Gastroesophageal sphincter (tissue), 4 donors: ENCODE data around the gene THOC6. TPM values are rescaled to one million over a fixed set of nuclear protein-coding genes. Genes with fewer than 3 reads are reported as not detected.

Experiments
- ATAC-seq: fragments of 150-250 bp; one replicate; pipeline ENCODE4 v1.9.1; 2016; ENCODE audit warnings: mild to moderate bottlenecking, moderate library complexity
- H3K27ac ChIP-seq, 4 donors: fragments of 200-600 bp; sonication (generic) in 3 of 4; 1 replicate in 3 of 4; 2 replicates in 1 of 4; pipeline ENCODE4 v1.5.1; 2016 to 2019
- H3K27me3 ChIP-seq: fragments of 200-600 bp; sonication (generic); one replicate; pipeline ENCODE4 v1.5.1; 2019
- H3K36me3 ChIP-seq, 2 donors: fragments of 200-600 bp; sonication (generic); one replicate each; pipeline ENCODE4 v1.5.1; 2019; ENCODE audit warnings: control low read depth in 1 of 2
- H3K4me1 ChIP-seq, 3 donors: fragments of 200-600 bp; sonication (generic); 1 replicate in 2 of 3; 2 replicates in 1 of 3; pipeline ENCODE4 v1.5.1; 2016 to 2019; ENCODE audit warnings: control low read depth in 2 of 3
- H3K4me3 ChIP-seq, 2 donors: fragments of 200-600 bp; sonication (generic); one replicate each; pipeline ENCODE4 v1.5.1; 2019; ENCODE audit warnings: mild to moderate bottlenecking in 1 of 2, moderate library complexity in 1 of 2
- H3K9me3 ChIP-seq, 3 donors: fragments of 200-600 bp; sonication (generic); one replicate each; pipeline ENCODE4 v1.5.1; 2017 to 2019; ENCODE audit warnings: control low read depth in 2 of 3
- EP300 ChIP-seq: sonication (generic); formaldehyde crosslinking; IDR thresholded peaks from one replicate; pipeline ENCODE4 v1.6.1; 2017; ENCODE audit warnings: antibody characterized with exemption, mild to moderate bottlenecking
- POLR2A ChIP-seq, 2 donors: fragments of 450-650 bp; IDR thresholded peaks; one replicate each; pipeline ENCODE4 v1.6.1; 2017; ENCODE audit warnings: antibody characterized with exemption in 2 of 2, mild to moderate bottlenecking in 2 of 2, moderate library complexity in 1 of 2
- POLR2AphosphoS5 ChIP-seq: sonication (generic); formaldehyde crosslinking; IDR thresholded peaks from one replicate; pipeline ENCODE4 v1.6.1; 2017; ENCODE audit warnings: antibody characterized with exemption
- WGBS, 2 donors: methylation state at CpG; one replicate each; pipeline ENCODE4 v1.1.5; 2018; ENCODE audit warnings: low coverage in 1 of 2; 5-methylcytosine and 5-hydroxymethylcytosine counted together
- total RNA-seq, 4 donors: library from RNA; depleted of rRNA; stranded (reverse); fragments of >200 nt; gene quantifications; one replicate each; pipeline ENCODE4 v1.1.0, GENCODE V29; 2016
- TF ChIP-seq, protein P1 (sequence below), 4 experiments: fragments of 200-600 bp in 2 of 4; fragments of 450-650 bp in 2 of 4; sonication (generic) in 1 of 4; IDR thresholded peaks; one replicate each; pipeline ENCODE4 v1.5.1; 2017 to 2019; ENCODE audit warnings: antibody characterized with exemption in 4 of 4, mild to moderate bottlenecking in 2 of 4, moderate library complexity in 2 of 4

The THOC6 gene
- total RNA-seq, 4 donors from 2014 or later: 17.6 to 28.2 (median 25.0) TPM

GRCh38 chr16:3062553-3062952 lies 38.7 kb downstream of the THOC6 start:
- no peak overlapping the region for H3K4me3 ChIP-seq
- H3K27me3 ChIP-seq: peaks cover 21% of the 10 kb centered on the region
- H3K4me1 ChIP-seq: peaks cover 0 to 48% (median 11%) of the 10 kb centered on the region in 3 donors
- H3K9me3 ChIP-seq: no peaks in the 10 kb centered on the region
- no peak overlapping the region for H3K27ac ChIP-seq
- no peaks in the 10 kb centered on the region for H3K36me3 ChIP-seq
- no peak for TF ChIP-seq POLR2A (IDR thresholded peaks at IDR 0.05)
- no peak for TF ChIP-seq EP300
- no peak for TF ChIP-seq POLR2AphosphoS5
- TF ChIP-seq, protein P1, sequence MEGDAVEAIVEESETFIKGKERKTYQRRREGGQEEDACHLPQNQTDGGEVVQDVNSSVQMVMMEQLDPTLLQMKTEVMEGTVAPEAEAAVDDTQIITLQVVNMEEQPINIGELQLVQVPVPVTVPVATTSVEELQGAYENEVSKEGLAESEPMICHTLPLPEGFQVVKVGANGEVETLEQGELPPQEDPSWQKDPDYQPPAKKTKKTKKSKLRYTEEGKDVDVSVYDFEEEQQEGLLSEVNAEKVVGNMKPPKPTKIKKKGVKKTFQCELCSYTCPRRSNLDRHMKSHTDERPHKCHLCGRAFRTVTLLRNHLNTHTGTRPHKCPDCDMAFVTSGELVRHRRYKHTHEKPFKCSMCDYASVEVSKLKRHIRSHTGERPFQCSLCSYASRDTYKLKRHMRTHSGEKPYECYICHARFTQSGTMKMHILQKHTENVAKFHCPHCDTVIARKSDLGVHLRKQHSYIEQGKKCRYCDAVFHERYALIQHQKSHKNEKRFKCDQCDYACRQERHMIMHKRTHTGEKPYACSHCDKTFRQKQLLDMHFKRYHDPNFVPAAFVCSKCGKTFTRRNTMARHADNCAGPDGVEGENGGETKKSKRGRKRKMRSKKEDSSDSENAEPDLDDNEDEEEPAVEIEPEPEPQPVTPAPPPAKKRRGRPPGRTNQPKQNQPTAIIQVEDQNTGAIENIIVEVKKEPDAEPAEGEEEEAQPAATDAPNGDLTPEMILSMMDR (IDR thresholded peaks at IDR 0.05): no peak
- no peak for ATAC-seq
- 75 to 80% methylated on average over 5 to 6 of the region's 6 CpGs for WGBS, 2 donors

- Histone ChIP-seq H3K4me1 (peaks cover 0 to 36% (median 6%) of the 10 kb centered on the region in 3 donors), H3K4me3 (no peak overlapping the region), H3K9me3 (no peaks in the 10 kb centered on the region), H3K27me3 (peaks cover 11% of the 10 kb centered on the region), H3K36me3 (no peaks in the 10 kb centered on the region), H3K27ac (no peak overlapping the region)
- ATAC-seq: no peak
- no peak for TF ChIP-seq EP300
- no peak for TF ChIP-seq POLR2A (IDR thresholded peaks at IDR 0.05)
- TF ChIP-seq POLR2AphosphoS5: no peak
- TF ChIP-seq, protein P1 (IDR thresholded peaks at IDR 0.05): no peak
- WGBS, 2 donors: 79 to 100% methylated on average over 3 to 8 of the region's 8 CpGs
Observed at GRCh38 chr16:3063625-3064386, 40.0 kb downstream of the THOC6 start.

DNA sequence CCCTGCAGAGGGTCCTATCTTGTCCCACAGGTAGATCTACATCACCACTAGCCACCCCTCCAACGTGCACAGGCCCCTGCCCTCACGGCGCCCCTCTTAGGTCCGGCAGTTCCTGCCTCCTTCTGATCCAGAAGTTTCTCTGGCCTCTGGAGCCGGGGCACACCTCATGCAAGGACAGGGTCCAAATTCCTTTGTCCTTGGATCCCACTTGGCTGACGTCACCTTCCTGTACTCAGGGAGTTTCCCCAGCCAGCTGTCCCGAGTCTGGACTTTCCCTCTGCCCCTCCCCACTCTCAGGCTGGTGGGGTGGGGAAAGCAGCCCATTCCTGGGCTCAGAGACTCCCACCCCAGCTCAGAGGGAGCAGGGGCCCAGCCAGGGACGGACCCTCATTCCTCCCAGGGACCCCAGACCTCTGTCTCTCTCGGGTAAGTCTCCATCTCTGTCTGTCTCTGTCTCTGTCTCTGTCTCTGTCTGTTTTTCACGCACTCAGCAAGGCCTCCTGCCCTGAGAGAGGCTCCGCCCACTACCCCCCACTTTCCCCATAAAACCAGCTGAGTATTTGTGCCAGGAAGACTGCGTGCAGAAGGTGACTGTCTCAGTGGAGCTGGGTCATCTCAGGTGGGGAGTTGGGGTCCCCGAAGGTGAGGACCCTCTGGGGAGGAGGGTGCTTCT lies 41.4 kb downstream of the THOC6 start, which contains the start of gene IL32:
Gene IL32 (plus strand): TSS at position 572 of the 673 bp plus-strand sequence. CDS start 172 bp downstream, outside the sequence.
- Histone ChIP-seq H3K36me3 (no peaks in the 10 kb centered on the region), H3K27me3 (peaks cover 7% of the 10 kb centered on the region), H3K9me3 (no peaks in the 10 kb centered on the region), H3K4me1 (peaks cover 0 to 25% (median 0%) of the 10 kb centered on the region in 3 donors), H3K27ac (peak within 1 kb of the TSS in 3 of 4 donors; percentile 55 to 64 (median 62)), H3K4me3 (peak within 1 kb of the TSS; percentile 5 to 43)
- peak; percentile 91 for ATAC-seq
- 16% methylated on average over 7 of the region's 13 CpGs; no CpG with 5 or more reads in 1 of the 2 donors for WGBS, 2 donors
- TF ChIP-seq, protein P1 (IDR thresholded peaks at IDR 0.05): no peak
- TF ChIP-seq EP300 (no peak), POLR2AphosphoS5 (no peak), POLR2A (IDR thresholded peaks at IDR 0.05) (no peak)

GRCh38 chr16:3065742-3066439 lies 42.1 kb downstream of the THOC6 start:
- Histone ChIP-seq H3K27ac (peak overlapping the region in 3 of 4 donors; percentile 55 to 64 (median 62)), H3K4me3 (peak overlapping the region; percentile 5 to 43)
- 25 to 61% methylated on average over 4 to 6 of the region's 26 CpGs for WGBS, 2 donors

More at GRCh38 chr16:3065742-3066439, 42.1 kb downstream of the THOC6 start:
- peak; percentile 11 for ATAC-seq
- Histone ChIP-seq H3K36me3 (no peaks in the 10 kb centered on the region), H3K9me3 (no peaks in the 10 kb centered on the region), H3K27me3 (peaks cover 7% of the 10 kb centered on the region), H3K4me1 (peaks cover 0 to 23% (median 0%) of the 10 kb centered on the region in 3 donors)
- TF ChIP-seq POLR2A (IDR thresholded peaks at IDR 0.05) (no peak), POLR2AphosphoS5 (no peak), EP300 (no peak)
- TF ChIP-seq, protein P1 (IDR thresholded peaks at IDR 0.05): no peak
